Stimulated activated CD4-positive, alpha-beta T cell treated with anti-CD3 and anti-CD28 coated beads, Interleukin-2, amount 100 ng/mL, for 4 hours (primary cell): ENCODE measurements around the gene ARHGAP6.
A peak's percentile ranks its signal among the peaks of the same experiment; 100 is the strongest.
"Not testable (repeated sequence)": the region's sequence is repeated elsewhere in the genome, so short reads cannot be mapped to it uniquely, and the experiment has no call there.

Experiments
- DNase-seq: peaks from one replicate; pipeline ENCODE4 v3.0.0-alpha.2; 2020; ENCODE audit warnings: low read depth

The ARHGAP6 gene

DNA sequence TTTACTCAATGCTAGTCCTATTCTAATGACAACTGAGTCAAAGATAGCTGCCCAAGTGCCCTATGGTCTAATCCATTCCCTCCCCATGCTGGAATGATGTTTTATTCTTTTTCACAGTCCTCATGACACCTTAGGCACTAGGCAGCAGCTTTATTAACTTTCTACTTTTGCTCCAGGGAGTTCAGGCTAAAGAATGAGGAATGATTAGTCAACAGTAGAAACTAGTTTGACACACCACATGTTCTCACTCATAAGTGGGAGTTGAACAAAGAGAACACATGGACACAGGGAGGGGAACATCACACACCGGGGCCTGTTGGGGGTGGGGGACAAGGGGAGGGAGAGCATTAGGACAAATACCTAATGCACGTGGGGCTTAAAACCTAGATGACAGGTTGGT, 309.8 kb downstream of the ARHGAP6 start:
- not testable (repeated sequence) for DNase-seq

GRCh38 chrX:11355259-11355909, 310.3 kb downstream of the ARHGAP6 start:
- no peak for DNase-seq

GRCh38 chrX:11352296-11352741, 313.4 kb downstream of the ARHGAP6 start:
- DNase-seq, result no peak

GRCh38 chrX:11351375-11352295, 314.1 kb downstream of the ARHGAP6 start:
- DNase-seq, result no peak

DNA sequence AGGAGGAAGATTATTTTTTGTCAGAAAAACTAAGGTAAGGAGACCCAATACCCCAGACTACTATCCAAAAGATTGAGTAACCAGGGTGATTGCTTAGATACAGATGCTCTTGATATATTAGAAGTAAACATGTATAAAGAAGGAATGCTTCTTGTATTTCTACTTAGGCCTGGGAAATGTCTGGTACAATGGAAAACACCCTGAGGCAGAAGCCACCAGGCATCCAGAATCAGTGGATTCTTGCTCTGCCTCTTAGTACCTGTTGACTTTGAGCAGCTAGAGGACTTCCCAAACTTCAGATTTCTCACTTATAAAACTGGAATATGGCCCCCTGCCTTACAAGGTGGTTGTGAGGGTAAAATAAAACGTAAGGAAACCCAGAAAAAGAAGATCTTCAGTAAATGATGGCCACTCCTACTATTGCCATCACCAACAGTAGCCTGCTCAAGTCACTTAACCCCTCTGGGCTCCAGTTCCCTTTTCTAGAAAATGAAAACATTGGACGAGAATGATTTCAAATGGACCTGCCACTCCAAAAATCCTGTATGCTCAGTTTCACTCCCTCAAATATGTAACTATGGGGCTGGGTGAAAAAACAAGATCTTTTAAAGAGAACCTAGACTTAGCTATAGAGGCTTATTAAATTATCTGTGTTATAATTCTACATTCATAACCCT, 315.9 kb downstream of the ARHGAP6 start:
- DNase-seq, result no peak

- no peak for DNase-seq
Observed at GRCh38 chrX:11349020-11349419, 316.7 kb downstream of the ARHGAP6 start.

DNA sequence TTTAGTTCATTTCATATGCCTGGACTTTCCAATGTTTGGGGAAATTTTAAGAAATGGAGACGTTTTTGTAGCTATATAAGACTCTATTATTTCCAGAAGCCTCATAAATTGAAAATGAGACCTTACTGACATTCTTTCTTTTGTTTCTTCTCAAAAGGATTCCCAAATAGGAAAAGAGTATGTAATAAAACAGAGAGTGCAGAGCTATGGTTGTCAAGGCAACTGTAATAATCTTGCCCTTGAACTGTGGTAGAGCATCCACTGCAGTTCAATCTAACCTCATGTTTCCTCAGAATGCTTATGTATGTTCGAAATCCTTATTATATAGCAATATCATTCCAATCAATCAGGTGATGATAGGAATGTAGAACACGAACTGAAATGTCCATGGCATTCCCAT, 318.4 kb downstream of the ARHGAP6 start:
- DNase-seq, result no peak

DNA sequence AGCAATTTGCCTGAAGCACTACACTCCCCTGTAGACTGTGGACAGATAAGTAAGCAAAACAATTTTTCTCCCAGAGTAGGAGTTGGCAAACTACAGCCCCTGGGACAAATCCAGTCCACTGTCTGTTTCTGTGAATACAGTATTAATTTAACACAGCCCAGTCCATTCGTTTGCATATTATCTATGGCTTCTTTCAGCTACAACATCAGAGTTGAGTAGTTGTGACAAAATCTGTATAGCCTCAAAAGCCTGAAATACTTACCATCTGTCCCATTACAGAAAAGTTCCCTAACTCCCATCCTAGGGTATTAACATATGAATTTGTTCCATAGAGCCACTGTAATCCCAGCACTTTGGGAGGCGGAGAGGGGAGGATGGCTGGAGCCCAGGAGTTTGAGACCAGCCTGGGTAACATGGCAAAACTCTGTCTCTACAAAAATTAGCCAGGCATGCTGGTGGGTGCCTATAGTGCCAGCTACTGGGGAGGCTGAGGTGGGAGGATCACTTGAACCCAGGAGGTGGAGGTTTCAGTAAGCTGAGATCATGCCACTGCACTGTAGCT, 319.5 kb downstream of the ARHGAP6 start:
- no peak for DNase-seq

DNA sequence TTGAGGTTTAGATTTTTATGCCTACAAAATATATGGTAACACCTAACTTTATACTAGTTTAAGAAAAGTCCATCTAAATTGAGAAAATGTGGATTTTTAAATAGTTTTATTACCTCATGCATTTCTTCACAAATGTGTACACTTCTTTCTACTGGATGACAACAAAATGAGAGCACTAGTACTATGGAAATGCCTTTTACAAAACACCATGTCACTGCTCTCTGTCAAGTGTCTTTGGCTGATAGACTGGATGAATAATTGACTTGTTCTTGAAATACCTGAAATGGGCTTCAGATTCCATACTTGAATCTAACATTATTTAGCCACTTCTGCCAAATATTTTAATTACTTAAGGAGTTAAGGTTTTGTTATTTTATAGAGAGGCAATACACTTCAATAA, 323.0 kb downstream of the ARHGAP6 start:
- no peak for DNase-seq

GRCh38 chrX:11341274-11342201, 324.2 kb downstream of the ARHGAP6 start:
- peak; percentile 3 for DNase-seq

DNA sequence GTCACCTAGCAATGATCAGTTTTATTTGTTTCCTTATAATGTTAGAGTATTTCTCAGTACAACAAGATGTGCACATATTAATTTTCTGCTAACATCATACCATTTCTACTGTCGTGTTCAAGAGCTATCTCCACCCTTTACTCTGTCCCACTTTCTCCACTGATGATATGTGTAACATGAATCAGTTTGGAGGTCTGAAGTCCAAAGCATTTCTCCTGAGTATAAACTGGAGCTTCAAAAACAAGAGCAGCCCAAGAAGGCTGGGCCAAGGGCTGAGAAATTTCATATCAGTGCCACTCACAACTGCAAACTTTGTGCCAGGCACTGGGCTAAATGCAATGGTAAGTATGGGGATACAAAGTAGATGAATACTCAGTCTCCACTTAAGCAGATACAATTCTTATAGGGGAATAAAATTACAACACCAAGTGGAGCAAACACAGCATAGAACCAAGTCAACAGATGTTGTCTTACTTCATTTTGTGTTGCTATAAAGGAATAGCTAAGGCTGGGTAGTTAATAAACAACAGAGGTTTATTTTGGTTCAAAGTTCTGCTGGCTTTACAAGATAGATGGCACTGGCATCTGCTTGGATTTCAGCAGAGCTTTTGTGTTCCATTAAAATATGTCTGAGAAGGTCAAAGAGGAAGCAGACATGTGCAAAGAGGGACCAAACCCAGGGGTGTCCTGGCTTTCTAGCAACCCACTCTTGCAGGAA, 328.3 kb downstream of the ARHGAP6 start:
- no peak for DNase-seq

- no peak for DNase-seq
Observed at GRCh38 chrX:11336201-11336600, 329.5 kb downstream of the ARHGAP6 start.

DNA sequence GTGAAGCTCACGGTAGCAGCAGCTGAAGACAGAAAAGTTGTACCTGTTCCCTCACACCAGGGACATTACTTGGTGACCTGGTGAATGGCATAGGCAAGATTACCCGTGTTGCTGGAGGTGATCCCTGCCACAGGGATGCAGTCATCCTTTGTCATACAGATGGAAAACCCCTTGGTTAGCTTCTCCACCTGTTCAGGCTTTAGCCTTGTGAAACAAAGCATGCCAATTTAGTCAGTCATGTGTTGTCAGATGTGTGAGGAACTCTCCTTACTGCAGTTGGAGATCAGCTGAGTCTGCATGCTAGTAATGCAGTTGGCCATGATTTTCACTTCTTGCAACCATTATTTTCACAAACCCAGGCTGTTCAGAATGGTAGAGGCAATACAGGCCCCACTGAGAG, 331.6 kb downstream of the ARHGAP6 start:
- DNase-seq, result no peak

DNA sequence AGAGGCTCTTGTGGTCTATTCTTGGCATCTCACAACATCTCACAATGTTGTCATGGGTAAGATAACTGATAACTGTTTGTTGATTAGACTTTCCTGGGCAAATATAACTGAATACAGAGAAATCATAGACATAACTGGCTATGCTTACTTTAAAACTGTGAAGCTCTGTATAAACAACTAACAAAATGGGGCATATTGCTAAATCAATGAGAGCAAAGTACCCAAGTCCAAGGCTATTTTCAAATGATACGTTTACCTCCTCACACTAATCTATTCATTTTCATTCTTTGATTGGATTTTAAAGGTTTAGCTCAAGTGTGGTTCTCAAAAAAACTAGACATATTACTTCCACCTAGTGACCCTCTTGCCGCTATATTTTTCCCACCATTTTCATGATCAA, 333.9 kb downstream of the ARHGAP6 start:
- no peak for DNase-seq

GRCh38 chrX:11329021-11329420, 336.7 kb downstream of the ARHGAP6 start:
- DNase-seq, result no peak

DNA sequence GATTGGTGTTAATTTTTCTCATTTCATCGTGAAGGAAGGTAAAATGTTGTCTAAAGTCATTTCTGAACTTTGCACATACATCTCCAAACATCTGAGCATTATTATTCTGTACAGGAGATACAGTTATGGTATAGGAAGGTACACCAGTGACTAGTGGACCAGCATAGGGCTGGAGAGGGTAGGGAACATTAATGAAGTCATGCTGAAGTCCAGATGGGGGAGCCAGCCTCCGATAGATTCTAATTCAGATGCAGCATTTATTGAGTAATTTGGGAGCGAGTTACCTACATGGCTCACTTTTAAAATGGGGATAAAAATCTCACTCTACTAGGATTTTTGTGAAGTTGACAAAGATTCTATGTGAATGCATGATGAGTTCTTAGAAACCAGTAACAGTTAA, 337.6 kb downstream of the ARHGAP6 start:
- DNase-seq, result no peak

DNA sequence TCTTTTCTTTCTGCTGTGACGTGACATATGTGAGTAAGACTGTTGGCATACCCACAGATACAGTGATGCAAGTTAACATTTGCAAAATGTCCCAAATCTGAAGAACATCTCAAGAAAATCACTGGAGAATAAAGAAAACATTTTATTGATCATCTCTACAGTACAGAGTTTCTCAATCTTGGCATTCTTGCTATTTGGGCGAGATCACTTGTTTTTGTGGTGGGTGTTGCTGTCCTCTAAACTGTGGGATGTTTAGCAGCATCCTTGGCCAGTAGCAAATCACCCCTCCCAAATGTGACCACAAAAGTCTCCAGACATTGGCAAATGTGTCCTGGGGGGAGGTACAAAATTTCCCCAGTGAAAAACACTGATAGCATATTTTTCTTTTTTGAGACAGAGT, 343.7 kb downstream of the ARHGAP6 start:
- DNase-seq, result no peak

DNA sequence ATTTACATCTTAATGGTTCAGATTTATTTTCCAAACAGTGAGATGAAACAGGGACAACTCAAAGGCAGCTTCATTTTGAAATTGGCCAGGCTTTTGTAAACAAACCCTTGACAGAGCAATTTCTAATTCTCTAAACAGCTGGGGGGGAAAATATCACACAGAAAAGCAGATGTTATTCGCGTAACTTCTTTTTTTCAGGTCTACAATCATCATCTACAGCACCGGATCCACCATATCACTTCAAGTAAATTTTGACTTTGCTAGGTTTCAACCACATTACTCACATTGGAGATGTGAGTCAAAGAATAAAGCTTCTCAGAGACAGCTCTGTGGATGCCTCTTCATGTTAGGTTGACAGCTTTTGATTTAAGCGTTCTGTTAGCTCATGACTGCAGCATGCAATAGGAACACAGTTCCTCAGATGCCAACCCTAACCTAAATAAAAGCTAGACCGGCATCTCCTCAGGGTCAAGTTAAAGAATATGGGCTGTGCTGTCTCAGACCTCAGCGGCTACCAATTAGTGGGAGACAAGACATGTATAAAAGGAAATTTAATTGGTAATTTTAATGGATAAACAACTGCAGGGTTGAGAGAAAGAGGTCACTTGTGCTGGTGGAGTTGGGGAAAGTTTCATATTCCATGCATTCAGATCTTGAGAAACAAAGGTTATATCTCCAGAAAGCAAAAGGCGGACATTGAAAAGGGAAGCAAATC, 345.8 kb downstream of the ARHGAP6 start:
- DNase-seq, result no peak

DNA sequence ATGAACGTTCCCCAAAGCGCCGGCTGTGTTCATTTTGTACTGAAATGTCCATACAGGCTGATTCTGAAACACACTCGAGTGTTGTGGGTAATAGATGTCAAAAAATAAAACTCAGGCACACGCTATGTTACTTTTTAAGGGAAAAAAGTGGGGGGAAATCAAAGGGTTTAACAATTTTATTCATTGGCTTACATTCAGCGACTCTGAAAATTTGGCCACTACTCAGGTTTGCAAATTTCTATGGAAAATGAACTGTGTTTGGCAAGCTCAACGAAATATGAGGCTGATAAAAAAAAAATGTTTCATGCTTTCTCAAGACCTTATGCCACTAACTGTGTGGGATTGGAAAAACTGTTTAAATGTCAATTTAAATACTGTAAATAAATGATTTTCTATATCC, 354.0 kb downstream of the ARHGAP6 start:
- no peak for DNase-seq

DNA sequence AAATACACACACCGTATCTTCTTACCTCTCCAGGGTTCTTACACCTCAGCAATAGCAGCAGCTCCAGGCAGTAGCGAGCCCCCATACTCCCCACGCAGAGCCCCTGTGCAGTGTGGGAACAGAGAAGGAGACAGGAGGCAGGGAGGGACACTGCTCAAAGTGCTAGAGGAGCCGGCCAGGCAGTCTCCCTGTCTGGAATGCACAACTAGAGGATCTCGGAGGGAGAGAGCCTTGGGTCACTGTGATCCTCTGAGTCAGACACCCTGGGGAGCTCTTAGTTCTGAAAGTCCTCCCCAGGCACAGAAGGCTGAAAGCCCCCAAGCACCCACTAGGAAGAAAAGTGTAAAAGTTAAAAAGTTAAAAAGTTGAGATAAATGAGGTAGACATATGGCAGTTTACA, 356.5 kb downstream of the ARHGAP6 start:
- no peak for DNase-seq
